ENCODE results near the gene CZIB. TPM values are rescaled to one million over a fixed set of nuclear protein-coding genes. Genes with fewer than 3 reads are reported as not detected.

The CZIB gene
- total RNA-seq, 1 donor, result 66.6 TPM

GRCh38 chr1:53255031-53255430 lies 34.6 kb upstream of the CZIB start:
- H3K4me3 ChIP-seq (ENCODE audit: low read depth, low read length), result no peak overlapping the region
- DNase-seq (ENCODE audit: low read depth), result no peak
- no peak for TF ChIP-seq CTCF (IDR thresholded peaks at IDR 0.05; ENCODE audit: insufficient read depth, low read length)

- TF ChIP-seq CTCF (IDR thresholded peaks at IDR 0.05; ENCODE audit: insufficient read depth, low read length), result no peak
- peak; percentile 41 for DNase-seq (ENCODE audit: low read depth)
- no peak overlapping the region for H3K4me3 ChIP-seq (ENCODE audit: low read depth, low read length)
Measured at GRCh38 chr1:53254011-53254640, 33.7 kb upstream of the CZIB start.

GRCh38 chr1:53250325-53250724 lies 29.9 kb upstream of the CZIB start:
- no peak for DNase-seq (ENCODE audit: low read depth)
- TF ChIP-seq CTCF (IDR thresholded peaks at IDR 0.05; ENCODE audit: insufficient read depth, low read length), result no peak
- no peak overlapping the region for H3K4me3 ChIP-seq (ENCODE audit: low read depth, low read length)

- H3K4me3 ChIP-seq (ENCODE audit: low read depth, low read length), result no peak overlapping the region
- TF ChIP-seq CTCF (IDR thresholded peaks at IDR 0.05; ENCODE audit: insufficient read depth, low read length), result no peak
- DNase-seq (ENCODE audit: low read depth), result no peak
Measured at GRCh38 chr1:53249706-53250105, 29.3 kb upstream of the CZIB start.

- no peak for TF ChIP-seq CTCF (IDR thresholded peaks at IDR 0.05; ENCODE audit: insufficient read depth, low read length)
- DNase-seq (ENCODE audit: low read depth), result peak; percentile 15
- no peak overlapping the region for H3K4me3 ChIP-seq (ENCODE audit: low read depth, low read length)
Measured at GRCh38 chr1:53246261-53247134, 26.1 kb upstream of the CZIB start.

- DNase-seq (ENCODE audit: low read depth), result no peak
- no peak overlapping the region for H3K4me3 ChIP-seq (ENCODE audit: low read depth, low read length)
- TF ChIP-seq CTCF (IDR thresholded peaks at IDR 0.05; ENCODE audit: insufficient read depth, low read length), result no peak
Measured at GRCh38 chr1:53244141-53244540, 23.7 kb upstream of the CZIB start.

All from fibroblast of the aortic adventitia (primary cell).